ENCODE data around the gene IFNAR1.
"Not testable (repeated sequence)": the region's sequence is repeated elsewhere in the genome, so short reads cannot be mapped to it uniquely, and the experiment has no call there.

The IFNAR1 gene

GRCh38 chr21:33305938-33306337 is 18.8 kb upstream of the IFNAR1 start:
- DNase-seq (ENCODE audit: low read depth in 2 of 3, low spot score in 1 of 3), result no peak

GRCh38 chr21:33308586-33309490 is 15.9 kb upstream of the IFNAR1 start:
- DNase-seq (ENCODE audit: low read depth in 2 of 3, low spot score in 1 of 3), result no peak

- no peak for DNase-seq (ENCODE audit: low read depth in 2 of 3, low spot score in 1 of 3)
Measured at GRCh38 chr21:33309778-33310177, 15.0 kb upstream of the IFNAR1 start.

GRCh38 chr21:33312121-33312520 is 12.6 kb upstream of the IFNAR1 start:
- no peak for DNase-seq (ENCODE audit: low read depth in 2 of 3, low spot score in 1 of 3)

GRCh38 chr21:33313183-33313582 is 11.6 kb upstream of the IFNAR1 start:
- no peak for DNase-seq (ENCODE audit: low read depth in 2 of 3, low spot score in 1 of 3)

- no peak for DNase-seq (ENCODE audit: low read depth in 2 of 3, low spot score in 1 of 3)
Measured at GRCh38 chr21:33313611-33314010, 11.2 kb upstream of the IFNAR1 start.

- DNase-seq (ENCODE audit: low read depth in 2 of 3, low spot score in 1 of 3), result no peak
Measured at GRCh38 chr21:33314111-33314510, 10.7 kb upstream of the IFNAR1 start.

- DNase-seq (ENCODE audit: low read depth in 2 of 3, low spot score in 1 of 3), result no peak
Measured at GRCh38 chr21:33315946-33316710, 8.6 kb upstream of the IFNAR1 start.

- DNase-seq (ENCODE audit: low read depth in 2 of 3, low spot score in 1 of 3), result no peak
Measured at GRCh38 chr21:33317145-33317544, 7.6 kb upstream of the IFNAR1 start.

GRCh38 chr21:33317786-33318486 is 6.8 kb upstream of the IFNAR1 start:
- no peak for DNase-seq (ENCODE audit: low read depth in 2 of 3, low spot score in 1 of 3)

GRCh38 chr21:33321005-33321404 is 3.8 kb upstream of the IFNAR1 start:
- DNase-seq (ENCODE audit: low read depth in 2 of 3, low spot score in 1 of 3), result not testable (repeated sequence)

- not testable (repeated sequence) for DNase-seq (ENCODE audit: low read depth in 2 of 3, low spot score in 1 of 3)
Measured at GRCh38 chr21:33323610-33324009, 1.2 kb upstream of the IFNAR1 start.

GRCh38 chr21:33325222-33326067 is 675 bp downstream of the IFNAR1 start:
- DNase-seq (ENCODE audit: low read depth in 2 of 3, low spot score in 1 of 3), result peak; percentile 46 to 62 (median 47)

- no peak for DNase-seq (ENCODE audit: low read depth in 2 of 3, low spot score in 1 of 3)
Measured at GRCh38 chr21:33327326-33327725, 2.6 kb downstream of the IFNAR1 start.

GRCh38 chr21:33327792-33328433 is 3.1 kb downstream of the IFNAR1 start:
- DNase-seq (ENCODE audit: low read depth in 2 of 3, low spot score in 1 of 3), result no peak

- DNase-seq (ENCODE audit: low read depth in 2 of 3, low spot score in 1 of 3), result no peak
Measured at GRCh38 chr21:33330726-33331125, 6.0 kb downstream of the IFNAR1 start.

- DNase-seq (ENCODE audit: low read depth in 2 of 3, low spot score in 1 of 3), result no peak
Measured at GRCh38 chr21:33332143-33332542, 7.4 kb downstream of the IFNAR1 start.

- no peak for DNase-seq (ENCODE audit: low read depth in 2 of 3, low spot score in 1 of 3)
Measured at GRCh38 chr21:33334191-33334590, 9.4 kb downstream of the IFNAR1 start.

GRCh38 chr21:33334824-33335223 is 10.1 kb downstream of the IFNAR1 start:
- no peak for DNase-seq (ENCODE audit: low read depth in 2 of 3, low spot score in 1 of 3)

- no peak for DNase-seq (ENCODE audit: low read depth in 2 of 3, low spot score in 1 of 3)
Measured at GRCh38 chr21:33339135-33339534, 14.4 kb downstream of the IFNAR1 start.

Measured in stimulated activated CD4-positive, alpha-beta T cell treated with anti-CD3 and anti-CD28 coated beads, Interleukin-12 subunit alpha, Interleukin-12 subunit beta, amount 100 ng/mL, for 48 hours (primary cell).